ENCODE data around the gene LRG1.

DNA sequence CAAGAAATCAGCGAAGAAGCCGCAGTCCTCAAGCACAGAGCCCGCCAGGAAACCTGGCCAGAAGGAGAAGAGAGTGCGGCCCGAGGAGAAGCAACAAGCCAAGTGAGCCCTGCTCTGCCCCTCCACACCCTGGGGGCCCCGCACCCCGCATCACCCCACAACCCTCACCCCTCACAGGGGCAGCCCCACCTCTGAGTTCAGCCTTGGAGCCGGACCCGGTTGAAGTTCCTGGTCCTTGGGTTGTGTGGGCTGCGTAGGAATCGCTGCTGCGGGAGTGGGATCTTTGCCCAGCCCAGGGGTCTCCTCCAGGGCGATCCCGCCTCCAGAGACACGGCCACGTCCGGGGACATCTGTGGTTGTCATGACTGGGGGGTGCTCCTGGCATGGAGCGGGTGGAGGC is 43.5 kb downstream of the LRG1 start:
- TF ChIP-seq CTCF (IDR thresholded peaks at IDR 0.05): no peak
- TF ChIP-seq, protein P1, sequence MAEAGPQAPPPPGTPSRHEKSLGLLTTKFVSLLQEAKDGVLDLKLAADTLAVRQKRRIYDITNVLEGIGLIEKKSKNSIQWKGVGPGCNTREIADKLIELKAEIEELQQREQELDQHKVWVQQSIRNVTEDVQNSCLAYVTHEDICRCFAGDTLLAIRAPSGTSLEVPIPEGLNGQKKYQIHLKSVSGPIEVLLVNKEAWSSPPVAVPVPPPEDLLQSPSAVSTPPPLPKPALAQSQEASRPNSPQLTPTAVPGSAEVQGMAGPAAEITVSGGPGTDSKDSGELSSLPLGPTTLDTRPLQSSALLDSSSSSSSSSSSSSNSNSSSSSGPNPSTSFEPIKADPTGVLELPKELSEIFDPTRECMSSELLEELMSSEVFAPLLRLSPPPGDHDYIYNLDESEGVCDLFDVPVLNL (CRISPR knock-in tag; IDR thresholded peaks at IDR 0.05; ENCODE audit: borderline replicate concordance, low read depth): no peak
- TF ChIP-seq, protein P2, sequence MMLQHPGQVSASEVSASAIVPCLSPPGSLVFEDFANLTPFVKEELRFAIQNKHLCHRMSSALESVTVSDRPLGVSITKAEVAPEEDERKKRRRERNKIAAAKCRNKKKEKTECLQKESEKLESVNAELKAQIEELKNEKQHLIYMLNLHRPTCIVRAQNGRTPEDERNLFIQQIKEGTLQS (CRISPR knock-in tag; conservative IDR thresholded peaks at IDR 0.05): no peak
- TF ChIP-seq ATF2 (CRISPR knock-in tag; IDR thresholded peaks at IDR 0.05; ENCODE audit: borderline replicate concordance, low read depth): no peak
- no peak for TF ChIP-seq JUN (CRISPR knock-in tag; IDR thresholded peaks at IDR 0.05)
- TF ChIP-seq HMGXB4 (CRISPR knock-in tag; IDR thresholded peaks at IDR 0.05): no peak
- TF ChIP-seq MLX (CRISPR knock-in tag; IDR thresholded peaks at IDR 0.05): no peak
- TF ChIP-seq, protein P3, sequence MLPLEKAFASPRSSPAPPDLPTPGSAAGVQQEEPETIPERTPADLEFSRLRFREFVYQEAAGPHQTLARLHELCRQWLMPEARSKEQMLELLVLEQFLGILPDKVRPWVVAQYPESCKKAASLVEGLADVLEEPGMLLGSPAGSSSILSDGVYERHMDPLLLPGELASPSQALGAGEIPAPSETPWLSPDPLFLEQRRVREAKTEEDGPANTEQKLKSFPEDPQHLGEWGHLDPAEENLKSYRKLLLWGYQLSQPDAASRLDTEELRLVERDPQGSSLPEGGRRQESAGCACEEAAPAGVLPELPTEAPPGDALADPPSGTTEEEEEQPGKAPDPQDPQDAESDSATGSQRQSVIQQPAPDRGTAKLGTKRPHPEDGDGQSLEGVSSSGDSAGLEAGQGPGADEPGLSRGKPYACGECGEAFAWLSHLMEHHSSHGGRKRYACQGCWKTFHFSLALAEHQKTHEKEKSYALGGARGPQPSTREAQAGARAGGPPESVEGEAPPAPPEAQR (CRISPR knock-in tag; IDR thresholded peaks at IDR 0.05): no peak
- TF ChIP-seq OVOL2 (CRISPR knock-in tag; IDR thresholded peaks at IDR 0.05; ENCODE audit: borderline replicate concordance): no peak

All from WTC11 (cell line).